ENCODE measurements around the gene YPEL3.
A peak's percentile ranks its signal among the peaks of the same experiment; 100 is the strongest.
"Not testable (repeated sequence)": the region's sequence is repeated elsewhere in the genome, so short reads cannot be mapped to it uniquely, and the experiment has no call there.

YPEL3 gene

DNA sequence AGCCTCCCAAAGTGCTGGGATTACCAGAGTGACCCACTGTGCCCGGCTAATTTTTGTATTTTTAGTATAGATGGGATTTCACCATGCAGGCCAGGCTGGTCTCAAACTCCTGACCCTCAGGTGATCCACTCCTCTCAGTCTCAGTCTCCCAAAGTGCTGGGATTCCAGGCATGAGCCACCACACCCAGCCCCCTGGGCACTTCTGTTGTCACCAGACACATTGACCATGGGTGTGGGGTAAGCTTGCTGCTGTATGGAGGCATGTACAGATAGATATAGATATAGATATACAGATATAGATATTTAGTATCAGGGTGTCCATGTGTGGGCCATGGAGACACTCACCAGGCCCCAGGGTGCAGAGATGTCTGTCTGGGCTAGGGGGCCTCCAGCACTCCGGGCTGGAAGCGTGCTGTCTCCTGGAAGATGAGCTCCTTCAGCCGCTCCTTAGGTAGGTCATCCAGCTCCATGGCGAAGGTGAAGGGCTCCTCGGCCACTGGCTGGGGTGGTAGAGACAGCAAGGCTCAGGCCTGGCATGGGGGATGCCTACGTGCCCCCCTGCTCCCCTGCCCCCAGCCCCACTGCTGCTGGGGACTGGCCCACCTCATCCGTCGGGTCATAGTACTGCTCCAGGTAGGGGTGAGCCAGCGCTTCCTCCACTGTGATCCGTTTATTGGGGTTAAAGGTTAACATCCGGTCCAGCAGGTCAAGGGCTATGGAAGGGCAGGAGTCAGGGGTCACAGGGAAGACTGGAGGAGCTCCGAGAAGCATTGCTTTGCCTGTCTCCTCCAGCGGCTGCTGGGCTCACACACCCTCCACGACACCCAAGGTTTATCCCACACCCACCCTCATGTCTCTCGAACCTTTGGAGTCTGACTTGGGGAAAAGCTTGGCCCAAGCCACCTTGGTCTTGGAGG is 20.5 kb upstream of the YPEL3 start:
- DNase-seq (ENCODE audit: low read depth in 2 of 2) = no peak

DNA sequence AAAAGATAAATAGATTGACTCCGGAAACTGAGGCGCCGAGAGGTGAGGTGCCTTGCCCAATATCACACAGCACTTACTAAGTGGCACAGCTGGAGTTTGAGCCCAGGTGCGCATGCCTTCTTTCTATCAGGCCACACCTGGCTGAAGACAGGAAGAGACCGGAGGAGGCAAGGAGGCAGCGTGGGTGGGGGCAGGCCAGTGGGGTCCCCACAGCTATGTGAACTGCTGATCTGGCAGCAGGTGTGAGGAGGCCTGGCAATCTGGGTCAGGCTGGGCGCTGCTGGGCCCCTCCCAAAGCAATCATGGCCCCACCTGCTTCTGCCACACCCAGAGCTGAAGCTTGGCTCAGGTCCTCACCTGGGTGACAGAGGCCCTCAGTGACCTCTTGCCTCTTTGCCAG is 19.2 kb upstream of the YPEL3 start:
- no peak for DNase-seq (ENCODE audit: low read depth in 2 of 2)

DNA sequence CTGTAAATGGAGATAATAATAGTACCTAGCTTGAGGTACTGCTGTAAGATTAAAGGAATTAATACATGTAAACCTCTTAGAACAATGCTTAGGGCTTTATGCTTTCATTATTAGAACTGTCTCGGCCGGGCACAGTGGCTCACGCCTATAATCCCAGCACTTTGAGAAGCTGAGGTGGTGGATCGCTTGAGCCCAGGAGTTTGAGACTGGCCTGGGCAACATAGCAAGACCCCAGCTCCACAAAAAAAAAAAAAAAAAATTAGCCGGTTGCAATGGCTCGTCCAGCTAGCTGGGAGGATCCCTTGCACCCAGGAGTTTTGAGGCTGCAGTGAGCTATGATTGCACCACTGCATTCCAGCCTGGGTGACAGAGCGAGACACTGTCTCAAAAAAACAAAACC is 18.8 kb upstream of the YPEL3 start:
- not testable (repeated sequence) for DNase-seq (ENCODE audit: low read depth in 2 of 2)

DNA sequence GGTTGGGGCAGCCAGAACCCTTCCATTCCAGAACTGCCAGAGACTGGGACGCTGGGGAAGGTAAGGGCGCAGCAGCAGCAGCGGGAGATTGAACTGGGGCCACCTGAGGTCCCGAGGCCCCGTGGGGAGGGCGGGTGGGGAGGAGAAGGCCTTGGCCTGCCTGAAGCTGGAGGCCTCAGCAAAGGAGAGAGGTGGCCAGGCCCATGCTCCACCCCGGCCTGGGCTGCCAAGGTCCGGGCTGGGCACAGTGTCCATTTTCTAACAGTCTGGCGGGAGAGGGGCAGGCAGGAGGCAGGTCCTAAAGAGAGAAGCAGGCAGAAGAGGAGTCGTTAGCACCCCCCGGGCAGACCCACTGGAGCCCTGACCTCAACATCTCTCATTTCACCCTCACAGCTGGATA is 18.4 kb upstream of the YPEL3 start:
- no peak for DNase-seq (ENCODE audit: low read depth in 2 of 2)

DNA sequence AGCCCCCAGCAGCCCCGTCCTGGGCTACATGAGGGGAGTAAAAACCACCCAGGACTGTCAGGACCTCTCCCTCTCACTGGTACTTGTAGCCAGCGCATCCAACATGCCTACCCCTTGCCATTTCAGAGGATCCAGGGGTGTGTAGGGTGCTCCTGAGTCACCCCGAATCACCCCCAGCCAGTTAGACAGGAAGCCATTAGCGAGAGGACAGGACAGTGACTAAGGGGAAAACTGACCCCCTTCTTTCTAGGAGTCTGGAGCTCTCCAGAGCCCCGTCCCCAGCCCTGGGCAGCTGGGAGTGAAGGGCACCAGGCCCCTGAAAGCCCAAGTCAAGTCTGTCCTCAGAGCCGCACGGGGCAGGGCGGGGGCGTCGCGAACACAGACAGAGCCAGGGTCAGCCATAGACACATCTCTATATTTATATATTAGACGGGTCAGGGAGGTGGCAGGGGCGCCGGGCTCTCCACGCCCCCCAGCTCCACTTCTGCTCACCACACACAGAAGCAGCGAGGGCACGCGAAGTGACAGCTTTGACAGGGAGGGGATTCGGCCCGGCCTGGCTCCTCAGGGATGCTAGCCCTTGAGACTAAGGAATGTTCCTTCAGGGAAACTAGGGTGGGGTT is 17.8 kb upstream of the YPEL3 start:
- DNase-seq (ENCODE audit: low read depth in 2 of 2) = no peak

DNA sequence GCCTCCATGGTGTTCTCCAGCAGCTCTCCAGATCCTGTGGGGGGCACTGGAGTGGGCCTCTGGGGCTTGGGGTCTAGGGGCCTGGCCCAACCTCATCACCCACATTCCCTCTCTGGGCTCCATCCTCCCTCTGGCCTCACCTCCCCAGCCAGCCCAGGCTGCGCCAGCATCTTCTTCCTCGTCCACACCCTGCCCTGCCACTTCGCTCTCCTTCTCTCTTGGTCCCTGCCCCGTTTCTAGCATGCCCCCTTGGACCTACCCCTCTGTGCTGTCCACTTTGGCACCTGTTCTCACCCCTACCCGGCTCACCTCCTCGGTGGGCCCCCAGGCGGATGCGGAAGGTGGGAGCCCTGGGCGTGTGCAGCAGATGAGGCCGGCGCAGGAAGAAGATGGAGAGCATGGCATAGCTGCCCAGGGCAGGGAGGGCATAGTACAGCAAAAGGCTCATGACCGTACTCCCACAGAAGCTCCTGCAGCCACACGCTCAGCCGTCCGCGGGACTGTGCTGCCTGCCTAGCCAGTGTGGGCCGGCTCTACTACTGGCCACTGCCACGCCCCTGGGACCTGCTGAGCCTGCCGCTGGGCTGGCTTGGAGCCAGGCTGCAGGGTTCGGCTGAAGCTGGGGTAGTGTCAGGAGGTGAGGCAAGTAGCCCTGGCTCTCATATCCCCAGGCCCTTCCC is 17.2 kb upstream of the YPEL3 start, which contains the start of gene GDPD3:
Gene GDPD3, minus strand, starts transcription at position 507 of the 680 bp plus-strand sequence. Its CDS starts 59 bp downstream, at position 448.
- no peak for DNase-seq (ENCODE audit: low read depth in 2 of 2)

DNA sequence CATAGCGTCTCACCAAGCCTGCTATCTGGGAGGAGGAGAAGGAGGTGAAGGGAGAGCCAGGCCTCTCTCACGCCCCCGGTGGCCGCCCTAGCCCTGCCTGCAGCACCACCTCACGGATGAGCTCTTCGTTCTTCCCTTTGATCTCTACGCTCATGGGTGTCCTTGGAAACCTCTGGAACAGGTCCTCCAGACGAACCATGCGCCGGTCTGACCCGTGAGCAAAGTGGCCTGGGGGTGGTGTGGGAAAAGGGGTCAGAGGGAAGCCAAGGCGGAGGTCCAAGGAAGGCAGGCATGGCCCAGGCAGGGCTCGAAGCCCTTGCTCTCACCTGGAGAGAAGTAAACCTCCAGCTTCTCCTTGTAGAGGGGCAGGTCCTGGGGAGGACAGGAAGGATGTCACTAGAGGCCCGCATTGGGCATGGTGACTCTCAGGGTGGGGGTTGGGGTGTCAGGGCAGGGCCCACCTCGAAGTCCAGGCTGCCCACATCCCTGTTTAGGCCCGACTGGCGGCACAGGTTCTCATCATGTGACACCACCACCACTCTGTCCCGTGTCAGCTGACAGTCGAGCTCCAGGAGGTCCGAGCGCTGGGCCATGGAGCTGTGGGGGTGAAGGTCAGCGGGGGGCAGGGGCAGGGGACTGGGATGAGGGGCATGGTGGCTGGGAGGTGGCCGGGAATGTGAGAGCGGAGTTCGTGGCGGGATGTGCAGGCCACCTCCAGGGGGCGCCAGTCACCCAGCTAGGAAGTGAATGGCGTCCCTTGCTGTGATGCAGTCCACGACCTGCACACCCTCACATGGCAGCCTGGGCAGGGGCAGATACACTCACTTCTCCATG is 16.4 kb upstream of the YPEL3 start:
- DNase-seq (ENCODE audit: low read depth in 2 of 2) = no peak

DNA sequence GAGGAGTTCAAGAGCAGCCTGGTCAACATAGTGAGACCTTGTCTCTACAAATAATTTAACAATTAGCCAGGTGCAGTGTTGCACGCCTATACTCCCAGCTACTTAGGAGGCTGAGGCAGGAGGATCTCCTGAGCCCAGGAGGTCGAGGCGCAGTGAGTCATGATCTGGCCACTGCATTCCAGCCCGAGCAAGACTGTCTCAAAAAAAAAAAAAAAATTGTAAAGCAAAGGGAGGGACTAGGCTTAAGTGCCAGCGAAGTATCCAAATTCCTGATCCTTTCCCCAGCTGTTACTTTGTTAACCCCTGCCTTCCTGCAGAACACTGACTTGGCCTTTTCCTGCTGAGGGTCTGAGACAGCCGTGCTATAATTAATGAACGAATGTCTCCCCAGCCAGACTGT is 14.6 kb upstream of the YPEL3 start:
- no peak for DNase-seq (ENCODE audit: low read depth in 2 of 2)

DNA sequence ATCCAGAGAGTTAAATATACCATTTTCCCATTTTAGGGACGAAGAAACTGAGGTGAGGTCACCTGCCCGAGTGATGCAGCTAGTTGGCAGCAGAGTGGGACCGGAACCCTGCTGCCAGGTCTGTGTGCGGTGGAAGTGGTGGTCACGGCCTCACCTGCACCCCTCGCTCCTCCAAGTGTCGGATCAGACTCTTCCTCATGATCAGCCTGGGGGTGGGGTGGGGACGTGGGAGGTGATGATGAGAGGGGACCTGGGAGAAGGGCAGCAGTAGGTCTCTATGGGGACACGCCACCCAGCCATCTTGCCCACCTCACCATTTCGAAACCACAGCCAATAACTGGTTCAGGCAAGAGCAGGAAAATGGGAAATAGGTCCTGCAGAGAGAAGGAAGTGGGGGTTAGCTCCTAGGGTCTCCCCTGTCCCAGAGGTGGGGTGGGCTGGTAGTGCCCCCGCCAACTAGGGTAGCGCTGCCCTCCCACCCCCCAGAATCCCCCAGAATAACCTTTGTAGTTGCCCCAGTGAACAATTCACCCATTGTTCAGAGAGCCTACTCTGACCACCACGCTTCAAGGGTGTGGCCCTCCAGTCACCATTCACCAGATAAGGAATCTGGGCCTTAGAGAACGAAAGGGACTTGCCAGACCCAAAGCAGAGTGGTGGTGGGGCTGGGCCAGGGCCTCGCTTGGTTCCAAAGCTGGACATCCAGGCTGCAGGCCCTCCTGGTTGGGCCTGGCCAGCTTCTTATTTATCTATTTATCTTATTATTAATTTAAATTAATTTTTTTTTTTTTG is 12.2 kb upstream of the YPEL3 start:
- DNase-seq (ENCODE audit: low read depth in 2 of 2) = no peak

DNA sequence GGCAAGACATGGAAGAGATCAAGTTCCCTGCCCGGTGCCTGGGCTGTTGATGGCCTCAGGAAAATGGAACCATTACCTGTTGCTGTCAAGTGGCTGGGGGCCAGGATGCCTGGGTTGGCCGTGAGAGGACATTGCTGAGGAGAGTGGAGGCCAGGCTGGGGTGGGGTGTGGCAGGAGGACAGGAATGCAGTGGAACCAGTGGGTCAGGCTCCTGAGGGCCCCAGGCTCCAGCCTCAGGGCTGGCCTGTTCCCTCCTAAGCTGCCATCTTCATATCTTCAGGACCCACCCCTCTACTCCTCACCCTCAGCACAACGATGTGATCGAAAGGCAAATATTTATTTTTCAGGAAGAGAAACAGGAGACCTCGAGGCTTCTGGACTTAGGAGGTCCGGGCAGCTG is 8.5 kb upstream of the YPEL3 start:
- DNase-seq (ENCODE audit: low read depth in 2 of 2) = no peak

DNA sequence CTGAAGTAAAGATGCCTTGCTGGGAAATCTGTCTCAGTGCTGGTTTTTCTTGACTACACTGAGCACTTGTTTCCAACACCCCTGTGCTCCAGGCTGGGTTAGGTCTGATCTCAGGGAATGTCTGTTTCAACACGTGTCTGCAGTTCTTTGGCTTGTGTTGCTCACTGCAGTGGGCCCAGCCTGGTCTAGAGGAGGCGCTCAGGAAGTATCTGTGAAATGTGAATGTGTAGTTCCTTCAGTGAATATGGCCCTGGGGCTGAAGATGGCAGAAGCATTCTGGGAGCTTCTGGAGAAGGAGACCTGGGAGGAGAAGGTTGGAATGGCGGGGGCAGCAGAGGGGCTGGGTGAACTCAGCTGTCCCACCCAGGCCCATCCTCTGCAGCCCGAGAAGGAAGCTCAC is 8.1 kb upstream of the YPEL3 start:
- no peak for DNase-seq (ENCODE audit: low read depth in 2 of 2)

DNA sequence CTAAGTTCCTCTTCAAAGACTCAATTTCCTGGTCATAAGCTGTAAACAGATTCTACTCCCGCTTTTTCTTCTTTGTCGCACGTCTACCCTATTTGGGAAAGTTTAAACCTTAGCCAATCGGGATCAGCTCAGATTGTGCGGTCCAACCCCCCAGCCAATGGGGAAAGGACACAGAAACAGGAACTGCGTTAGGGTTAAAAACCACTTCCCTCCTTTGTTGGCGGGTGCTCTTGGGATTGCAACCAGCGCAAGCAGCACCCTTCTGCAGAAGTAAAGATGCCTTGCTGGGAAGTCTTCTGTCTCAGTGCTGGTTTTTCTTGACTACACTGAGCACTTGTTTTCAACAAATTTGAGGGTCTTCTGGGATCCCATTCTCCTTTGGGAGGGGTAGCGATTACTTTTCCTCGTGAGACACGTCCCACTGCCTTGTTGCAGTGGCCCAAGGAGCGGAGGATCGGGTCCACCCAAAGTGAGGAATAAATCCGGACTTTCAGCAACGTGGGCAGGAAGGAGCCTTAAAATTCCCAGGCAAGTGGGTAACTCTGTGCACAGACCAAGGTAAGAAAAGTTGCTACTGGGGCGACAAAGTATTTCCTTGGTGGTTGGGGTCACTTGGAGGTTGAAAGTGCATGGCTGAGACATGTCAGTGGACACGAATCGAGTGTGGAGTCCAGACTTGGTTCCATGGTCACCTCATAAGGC is 1.0 kb upstream of the YPEL3 start:
- no peak for DNase-seq (ENCODE audit: low read depth in 2 of 2)

DNA sequence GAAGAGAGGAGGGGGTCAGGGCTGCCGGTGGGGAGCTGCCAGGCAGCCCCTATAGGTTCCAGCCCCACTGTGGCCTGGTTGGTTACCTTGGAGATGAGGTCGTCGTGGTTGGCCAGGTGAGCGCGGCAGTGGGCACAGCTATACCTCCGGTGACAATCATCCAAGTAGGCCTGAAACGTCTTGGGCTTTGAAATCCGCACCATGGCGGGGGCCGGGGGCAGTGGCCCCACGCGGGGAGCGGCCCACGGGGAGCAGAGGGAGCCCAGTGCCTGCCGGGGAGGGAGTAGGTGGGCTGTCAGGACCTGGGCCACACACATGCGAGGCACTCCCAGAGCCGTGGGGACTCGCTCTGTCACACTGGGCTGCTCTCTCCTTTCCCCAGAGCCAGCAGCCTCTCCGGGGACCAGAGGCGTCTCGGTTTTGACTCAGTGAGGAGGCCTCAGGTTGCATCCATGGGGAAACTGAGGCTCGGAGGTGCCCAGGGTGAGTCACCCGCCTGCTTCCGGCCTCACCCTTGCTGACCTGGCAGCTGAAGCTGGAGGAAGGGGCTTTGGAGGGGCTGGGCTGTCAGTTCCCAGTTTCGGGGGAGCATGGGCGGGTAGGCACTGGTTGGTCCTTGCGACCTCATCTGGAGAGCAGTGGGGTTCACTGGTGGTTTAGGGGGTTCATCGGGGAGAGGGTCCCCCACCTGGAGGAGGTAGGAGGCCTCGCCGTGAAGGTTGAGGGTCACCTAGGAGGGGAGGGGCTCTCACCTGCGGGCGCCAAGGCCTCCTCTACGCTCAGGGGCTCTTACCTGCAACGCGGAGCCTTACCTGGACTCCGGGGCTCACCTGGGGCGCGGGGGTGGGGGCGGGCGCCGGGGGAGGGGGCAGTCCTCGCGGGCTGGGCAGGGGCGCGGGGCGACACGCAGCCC is 591 bp downstream of the YPEL3 start:
- DNase-seq (ENCODE audit: low read depth in 2 of 2) = no peak

DNA sequence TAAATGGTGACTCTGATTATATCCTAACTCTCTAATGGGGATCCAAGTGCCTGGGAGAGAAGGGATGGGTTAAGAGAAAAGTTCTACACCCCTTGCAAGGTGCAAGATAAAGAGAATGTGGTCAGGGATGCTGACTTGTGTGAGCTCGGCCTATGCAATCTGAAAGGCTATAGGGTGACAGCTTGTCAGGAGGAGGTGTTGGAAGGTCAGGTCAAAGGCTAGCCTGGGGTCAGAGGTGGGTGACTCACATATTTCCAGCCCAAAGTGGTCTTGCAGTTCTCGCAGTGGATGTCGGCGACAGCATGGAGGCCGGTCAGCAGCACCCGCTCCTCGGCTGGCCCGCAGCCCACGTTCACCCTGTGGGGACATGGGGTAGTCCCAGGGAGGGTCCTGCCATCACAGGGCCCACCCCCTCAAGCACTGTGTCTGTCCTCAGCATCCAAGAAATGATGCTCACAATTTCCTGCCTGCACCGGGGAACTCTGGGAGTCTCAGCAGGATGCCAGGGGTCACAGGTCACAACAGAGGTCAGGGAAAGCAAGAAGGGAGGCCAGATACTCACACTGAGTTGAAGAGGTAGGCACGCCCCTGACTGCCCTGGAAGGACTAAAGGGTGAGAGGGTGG is 1.4 kb downstream of the YPEL3 start:
- no peak for DNase-seq (ENCODE audit: low read depth in 2 of 2)

DNA sequence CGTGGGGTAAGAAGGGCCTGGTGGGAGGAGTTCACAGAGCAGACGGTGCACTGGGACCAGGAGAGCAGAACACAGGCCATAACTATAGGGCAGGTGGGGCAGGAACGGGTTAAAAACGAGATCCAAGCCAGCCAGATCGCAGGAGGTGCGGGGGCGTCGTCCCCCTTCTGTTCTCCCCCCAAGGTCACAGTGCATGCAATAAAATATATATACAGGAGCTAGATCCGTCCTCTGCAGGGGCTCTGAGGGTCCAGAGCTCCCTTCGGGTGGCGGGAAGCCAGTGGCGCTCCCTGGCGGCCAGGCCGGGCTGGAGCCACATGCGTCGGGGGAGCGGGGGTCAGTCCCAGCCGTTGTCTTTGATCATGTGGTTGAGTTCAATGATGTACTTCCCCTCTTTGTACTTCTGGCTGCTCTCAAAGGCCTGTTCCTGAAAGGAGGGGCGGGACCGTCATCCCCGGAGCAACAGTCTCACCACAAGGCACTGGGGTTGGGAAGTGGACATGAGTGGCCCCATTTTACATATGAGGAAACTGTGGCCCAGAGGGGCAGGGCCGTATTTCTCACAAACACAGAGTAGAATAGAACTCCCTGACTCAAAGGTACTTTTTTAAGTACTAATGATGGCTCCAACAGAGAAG is 3.5 kb downstream of the YPEL3 start:
- DNase-seq (ENCODE audit: low read depth in 2 of 2) = no peak

DNA sequence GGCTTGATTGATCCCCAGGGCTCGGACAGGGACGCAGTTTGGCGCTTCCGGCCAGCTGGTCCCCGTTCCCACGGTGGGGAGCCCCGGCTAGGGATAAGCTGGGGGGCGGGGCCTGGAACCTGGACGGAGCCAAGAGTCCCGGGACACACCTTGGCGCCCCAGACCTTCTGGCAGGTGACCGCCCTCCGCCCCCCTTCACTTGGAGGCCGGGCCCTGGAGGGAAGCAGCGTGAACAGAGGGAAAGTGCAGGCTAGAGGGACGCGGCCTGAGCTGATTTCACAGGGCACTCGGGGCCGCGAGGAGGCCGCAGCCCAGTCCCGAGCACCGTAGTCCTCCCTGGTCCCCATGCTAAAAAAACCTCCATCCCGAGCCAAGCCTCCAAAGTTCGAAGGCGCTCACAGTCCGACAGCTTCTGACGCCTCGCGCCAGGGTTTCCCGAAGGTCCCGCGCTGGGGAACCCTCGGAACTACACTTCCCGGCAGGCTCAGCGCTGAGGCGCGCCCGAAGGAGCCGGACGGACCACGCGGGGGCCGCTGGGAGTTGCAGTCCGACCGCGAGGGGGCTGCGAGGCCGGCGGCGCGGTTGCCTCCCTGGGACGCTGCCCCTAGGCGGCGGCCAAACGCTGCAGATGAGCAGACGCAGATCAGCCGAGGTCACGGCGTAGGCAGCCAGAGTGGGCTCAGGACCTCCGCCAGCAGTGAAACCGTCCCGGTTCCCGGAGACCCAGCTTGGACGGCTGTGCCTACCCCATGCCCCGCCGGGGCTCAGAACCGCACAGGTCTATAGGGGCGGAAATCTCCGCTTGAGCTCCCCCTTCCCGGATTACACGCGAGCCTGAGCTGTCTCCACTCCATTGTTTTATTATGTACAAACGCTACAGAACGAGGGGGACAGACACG is 4.3 kb downstream of the YPEL3 start, which contains the start of gene TBX6:
Gene TBX6, minus strand, starts transcription at position 451 of the 899 bp plus-strand sequence. CDS start 731 bp downstream, outside the sequence.
- DNase-seq (ENCODE audit: low read depth in 2 of 2) = peak; percentile 59 to 69

Measured in fibroblast of skin of left biceps (primary cell).